ENCODE results near the gene ZMPSTE24.

ZMPSTE24 gene

DNA sequence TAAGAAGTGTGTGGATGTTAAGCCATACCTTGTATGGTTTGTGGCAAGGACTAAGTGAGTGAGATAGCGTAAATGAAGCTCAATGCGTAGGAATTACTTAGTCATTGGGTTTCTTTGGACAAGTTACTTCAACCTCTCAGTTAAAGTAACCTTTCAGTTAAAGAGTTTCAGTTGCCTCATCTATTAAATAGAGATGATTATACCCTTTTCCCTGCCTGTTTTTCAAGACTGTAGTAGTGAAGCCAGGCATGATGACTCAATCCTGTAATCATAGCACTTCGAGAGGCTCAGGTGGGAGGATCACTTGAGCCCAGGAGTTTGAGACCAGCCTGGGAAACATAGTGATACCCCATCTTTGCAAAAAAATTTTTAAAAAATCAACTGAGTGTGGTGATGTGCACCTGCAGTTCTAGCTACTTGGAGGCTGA, 6.3 kb downstream of the ZMPSTE24 start:
- DNase-seq (ENCODE audit: low read depth in 3 of 3): no peak

DNA sequence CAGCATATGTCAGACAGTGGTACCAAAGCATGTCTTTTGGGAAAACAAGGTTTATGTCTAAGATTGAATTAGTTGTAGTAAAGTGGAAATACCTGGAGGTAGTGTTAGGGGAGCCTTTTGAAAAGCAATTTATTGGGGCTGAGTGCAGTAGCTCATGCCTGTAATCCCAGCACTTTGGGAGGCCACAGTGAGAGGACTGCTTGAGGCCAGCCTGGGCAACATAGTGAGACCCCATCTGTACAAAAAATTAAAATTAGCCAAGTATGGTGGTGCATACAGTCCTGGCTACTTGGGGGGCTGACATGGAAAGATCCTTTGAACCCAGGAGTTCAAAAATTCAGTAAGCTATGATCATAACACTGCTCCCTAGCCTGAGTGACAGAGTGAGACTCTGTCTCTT, 7.3 kb downstream of the ZMPSTE24 start:
- DNase-seq (ENCODE audit: low read depth in 3 of 3): no peak

DNA sequence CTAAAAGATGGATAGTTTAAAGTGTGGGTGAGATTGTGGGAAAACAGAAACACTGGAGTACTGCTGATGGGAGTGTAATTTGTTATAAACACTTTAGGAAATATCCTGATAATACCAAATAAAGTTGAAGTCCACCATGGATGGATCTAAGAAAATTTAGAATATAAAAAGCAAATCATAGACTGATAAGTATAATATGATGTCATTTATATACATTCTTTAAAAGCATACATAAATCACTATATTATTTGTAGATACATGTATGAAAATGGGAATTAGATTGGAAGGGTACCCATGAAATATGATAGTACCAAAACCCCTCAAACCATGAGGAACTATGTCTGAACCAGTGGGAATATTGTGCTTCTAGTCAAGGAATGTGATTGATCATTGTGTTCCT, 7.9 kb downstream of the ZMPSTE24 start:
- DNase-seq (ENCODE audit: low read depth in 3 of 3): no peak

DNA sequence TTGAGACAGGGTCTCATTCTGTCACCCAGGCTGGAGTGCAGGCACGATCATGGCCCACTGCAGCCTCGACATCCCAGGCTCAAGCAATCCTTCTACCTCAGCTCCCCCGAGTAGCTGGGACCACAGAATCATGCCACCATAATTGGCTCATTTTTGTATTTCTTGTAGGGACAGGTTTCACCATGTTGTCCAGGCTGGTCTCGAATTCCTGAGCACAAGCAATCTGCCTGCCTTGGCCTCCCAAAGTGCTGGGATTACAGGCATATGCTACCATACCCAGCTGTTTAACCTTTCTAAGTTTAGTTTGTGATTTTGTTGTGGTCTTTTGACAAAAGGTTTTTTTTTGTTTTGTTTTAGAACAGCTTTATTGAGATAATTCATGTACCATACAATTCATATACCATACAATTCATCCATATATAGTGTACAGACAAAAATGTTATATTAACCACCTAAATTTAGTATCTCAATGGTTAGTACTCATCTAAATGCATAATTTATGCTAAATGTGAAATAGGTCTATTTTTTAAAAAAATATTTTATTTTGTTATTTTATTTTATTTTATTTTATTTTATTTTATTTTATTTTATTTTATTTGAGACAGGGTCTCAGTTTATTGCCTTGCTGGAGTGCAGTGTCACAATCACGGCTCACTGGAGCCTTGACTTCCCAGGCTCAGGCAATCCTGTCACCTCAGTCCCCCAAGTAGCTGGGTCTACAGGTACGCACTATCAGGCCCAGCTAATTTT, 8.9 kb downstream of the ZMPSTE24 start:
- no peak for DNase-seq (ENCODE audit: low read depth in 3 of 3)

DNA sequence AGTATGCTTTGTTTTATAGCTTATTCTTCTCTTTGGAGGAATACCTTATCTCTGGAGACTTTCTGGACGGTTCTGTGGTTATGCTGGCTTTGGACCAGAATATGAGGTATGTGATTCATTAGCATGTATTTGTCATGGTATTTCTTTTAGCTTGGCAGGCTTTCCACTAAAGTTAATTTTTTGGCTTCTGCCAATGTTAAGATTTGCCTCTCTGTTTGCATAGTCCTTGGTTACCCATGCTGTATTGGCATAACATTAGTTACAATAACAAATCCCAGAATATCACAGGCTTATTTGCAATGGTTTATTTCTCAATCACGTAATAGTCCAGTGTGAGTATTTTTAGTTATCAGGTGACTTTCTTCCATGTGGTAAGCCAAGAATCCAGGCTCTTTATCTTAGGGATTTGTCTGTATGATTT, 9.7 kb downstream of the ZMPSTE24 start:
- no peak for DNase-seq (ENCODE audit: low read depth in 3 of 3)

DNA sequence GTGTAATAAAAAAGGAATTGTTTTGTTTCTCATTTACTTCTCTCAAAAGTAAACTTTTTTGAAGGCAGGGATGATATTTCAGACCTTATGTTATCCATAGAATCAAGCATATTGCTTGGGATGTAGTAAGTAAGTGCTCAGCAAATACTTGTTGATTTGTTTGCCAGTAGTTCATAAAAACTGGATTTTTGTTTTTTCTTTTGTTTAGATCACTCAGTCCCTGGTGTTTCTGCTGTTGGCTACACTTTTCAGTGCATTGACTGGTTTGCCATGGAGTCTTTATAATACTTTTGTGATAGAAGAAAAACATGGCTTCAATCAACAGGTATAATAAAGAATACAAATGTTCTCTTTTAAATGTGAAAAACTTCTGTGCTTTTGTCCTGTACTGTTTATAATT, 10.2 kb downstream of the ZMPSTE24 start:
- DNase-seq (ENCODE audit: low read depth in 3 of 3): no peak

DNA sequence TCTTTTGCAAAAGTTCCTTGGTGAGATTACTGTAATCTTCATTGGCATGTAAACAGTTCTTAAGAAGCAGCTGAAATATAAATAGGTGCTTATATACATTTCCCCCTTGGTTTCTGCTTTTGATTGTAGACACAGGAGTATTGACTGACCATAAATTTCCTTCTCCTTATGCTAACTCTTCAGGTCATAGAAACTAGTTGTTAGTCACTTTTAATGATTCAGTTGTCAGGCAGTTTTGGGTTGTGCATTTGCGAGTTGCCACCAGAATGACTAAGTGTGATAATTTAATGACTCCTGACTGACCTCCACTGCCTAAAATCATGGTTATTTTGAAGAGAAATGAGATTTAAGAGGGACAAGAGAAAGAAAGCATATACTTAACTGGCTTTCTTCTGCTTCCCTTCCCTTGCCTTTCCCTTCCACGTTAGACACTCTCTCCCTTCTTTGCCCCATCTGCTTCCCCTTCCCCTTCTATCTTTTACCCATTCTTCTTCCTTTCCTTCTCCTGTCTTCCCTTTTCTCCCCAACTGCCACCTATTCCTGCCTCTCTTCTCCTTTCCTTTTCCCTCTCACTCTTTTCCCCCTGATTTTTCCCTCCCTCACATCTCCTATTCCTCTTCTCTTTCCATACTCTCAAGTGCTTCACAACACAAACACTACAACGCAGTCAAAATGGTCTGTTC, 12.3 kb downstream of the ZMPSTE24 start:
- DNase-seq (ENCODE audit: low read depth in 3 of 3): no peak

DNA sequence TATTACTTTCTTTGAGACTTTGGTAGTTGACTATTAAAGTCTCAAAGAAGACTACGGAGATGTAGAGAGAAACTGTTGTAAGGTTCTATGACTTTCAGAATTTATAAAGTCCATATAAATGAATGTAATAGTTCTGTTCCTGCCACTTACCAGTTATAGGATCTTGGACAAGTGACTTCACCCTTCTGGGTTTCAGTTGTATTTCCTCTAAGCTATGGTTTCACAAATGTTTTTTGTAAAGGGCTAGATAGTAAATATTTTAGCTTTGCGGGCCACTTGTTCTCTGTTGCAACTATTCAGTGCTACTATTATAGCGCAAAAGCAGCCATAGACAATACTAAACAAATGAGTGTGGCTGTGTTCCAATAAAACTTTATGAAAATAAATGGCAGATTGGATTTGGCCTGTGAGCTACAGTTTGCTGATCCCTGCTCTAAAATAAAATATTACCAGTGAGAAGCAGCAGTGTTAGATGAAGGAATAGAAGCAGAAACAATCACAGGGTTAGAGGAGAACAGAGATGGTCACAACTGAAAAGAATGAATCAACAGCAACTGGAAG, 14.7 kb downstream of the ZMPSTE24 start:
- no peak for DNase-seq (ENCODE audit: low read depth in 3 of 3)

DNA sequence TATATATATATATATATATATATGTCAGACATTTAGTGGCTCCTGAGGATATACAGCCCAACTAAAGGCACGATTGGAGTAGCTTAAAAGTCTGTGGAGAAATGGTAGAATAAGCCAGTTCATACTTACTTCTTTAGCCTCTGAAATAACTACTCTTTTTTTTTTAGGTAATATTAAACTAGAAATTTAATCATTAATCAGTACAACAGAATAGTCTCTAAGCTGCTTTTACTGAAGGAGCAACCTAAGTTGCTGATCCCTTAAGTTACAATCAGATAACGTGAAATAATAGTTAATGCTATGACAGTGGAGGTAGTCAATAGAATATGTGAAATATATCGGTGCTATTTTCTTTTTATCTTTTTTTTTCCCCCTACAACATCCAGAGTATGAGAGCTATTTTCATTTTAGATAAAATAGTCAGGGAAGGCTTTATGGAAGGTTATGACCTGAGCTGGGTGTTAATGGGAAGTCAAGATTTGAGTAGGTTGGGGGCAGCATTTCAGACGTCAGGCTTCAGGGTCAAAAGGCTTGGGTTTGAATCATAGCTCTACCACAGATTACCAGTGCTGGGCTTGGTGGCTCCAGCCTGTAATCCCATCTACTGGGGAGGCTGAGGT, 15.6 kb downstream of the ZMPSTE24 start:
- no peak for DNase-seq (ENCODE audit: low read depth in 3 of 3)

DNA sequence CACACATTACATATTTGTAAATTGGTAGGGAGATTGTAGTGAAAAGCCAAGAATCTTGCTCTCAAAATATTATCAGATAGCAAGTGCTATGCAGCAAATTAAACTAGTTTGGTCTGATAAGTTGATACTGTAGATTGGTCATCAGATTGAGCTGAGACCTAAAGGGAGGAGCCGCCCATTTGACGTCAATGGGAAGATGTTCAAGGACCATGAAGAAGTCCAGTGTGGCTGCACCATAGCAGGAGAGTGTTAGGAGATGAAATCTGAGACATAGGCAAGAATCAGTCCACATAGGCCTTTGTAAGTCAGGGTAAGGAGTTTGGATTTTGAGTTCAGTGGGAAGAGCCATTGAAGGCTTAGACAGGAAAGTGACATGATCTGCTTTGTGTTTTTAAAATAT, 16.3 kb downstream of the ZMPSTE24 start:
- no peak for DNase-seq (ENCODE audit: low read depth in 3 of 3)

DNA sequence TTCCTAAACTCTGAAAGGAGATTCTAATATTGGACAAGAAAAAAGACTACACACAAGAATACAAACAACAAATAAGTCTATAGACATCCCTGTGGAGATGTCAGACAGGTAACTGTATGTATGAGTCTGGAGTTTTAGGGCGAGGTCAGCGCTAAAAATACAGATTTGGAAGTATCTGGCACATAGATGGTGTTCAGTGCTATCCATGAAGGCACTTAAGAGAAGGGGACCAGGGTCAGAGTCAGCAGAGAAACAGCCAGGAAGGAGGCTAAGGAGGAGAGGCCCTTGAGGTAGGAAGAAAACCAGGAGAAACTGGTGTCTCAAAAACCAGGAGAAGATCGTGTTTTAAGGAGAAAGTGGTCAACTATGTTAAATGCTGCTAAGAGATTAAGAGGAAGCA, 18.1 kb downstream of the ZMPSTE24 start:
- no peak for DNase-seq (ENCODE audit: low read depth in 3 of 3)

DNA sequence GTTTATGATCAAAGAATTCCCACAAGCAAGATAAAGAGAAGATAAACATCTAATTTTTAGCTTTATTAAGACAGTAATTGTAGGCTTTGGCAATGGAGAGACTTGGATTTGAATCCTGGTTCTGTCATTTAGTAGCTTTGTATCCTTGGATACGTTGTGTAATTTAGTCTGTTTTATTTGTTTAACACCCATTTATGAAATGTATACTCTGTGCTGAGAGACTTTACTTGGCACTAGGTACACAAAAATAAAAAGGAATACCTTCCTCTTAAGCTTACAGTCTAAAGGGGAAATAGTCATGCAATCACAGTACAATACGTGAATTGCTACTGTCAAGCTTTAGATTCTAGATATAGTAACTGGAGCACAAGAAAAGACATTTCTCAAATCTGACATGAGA, 23.8 kb downstream of the ZMPSTE24 start:
- no peak for DNase-seq (ENCODE audit: low read depth in 3 of 3)

DNA sequence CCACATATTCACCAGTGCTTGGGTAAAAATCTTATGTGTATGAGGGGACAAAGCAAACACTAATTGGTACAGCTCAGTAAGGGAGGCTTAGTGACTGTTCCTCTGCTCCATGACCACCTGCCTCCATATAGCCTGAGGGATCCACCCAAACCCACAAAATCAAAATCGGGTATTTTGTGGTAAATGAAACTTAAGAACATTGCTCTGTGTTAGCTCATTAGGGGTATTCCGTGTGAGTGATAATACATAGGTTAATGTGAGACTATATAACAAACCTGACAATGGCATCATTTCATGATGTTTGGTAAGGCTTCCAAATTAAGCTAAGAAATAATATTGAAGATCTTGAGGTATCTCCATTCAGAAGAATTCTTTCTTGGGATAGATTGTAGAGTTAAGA, 33.3 kb downstream of the ZMPSTE24 start:
- DNase-seq (ENCODE audit: low read depth in 3 of 3): no peak

DNA sequence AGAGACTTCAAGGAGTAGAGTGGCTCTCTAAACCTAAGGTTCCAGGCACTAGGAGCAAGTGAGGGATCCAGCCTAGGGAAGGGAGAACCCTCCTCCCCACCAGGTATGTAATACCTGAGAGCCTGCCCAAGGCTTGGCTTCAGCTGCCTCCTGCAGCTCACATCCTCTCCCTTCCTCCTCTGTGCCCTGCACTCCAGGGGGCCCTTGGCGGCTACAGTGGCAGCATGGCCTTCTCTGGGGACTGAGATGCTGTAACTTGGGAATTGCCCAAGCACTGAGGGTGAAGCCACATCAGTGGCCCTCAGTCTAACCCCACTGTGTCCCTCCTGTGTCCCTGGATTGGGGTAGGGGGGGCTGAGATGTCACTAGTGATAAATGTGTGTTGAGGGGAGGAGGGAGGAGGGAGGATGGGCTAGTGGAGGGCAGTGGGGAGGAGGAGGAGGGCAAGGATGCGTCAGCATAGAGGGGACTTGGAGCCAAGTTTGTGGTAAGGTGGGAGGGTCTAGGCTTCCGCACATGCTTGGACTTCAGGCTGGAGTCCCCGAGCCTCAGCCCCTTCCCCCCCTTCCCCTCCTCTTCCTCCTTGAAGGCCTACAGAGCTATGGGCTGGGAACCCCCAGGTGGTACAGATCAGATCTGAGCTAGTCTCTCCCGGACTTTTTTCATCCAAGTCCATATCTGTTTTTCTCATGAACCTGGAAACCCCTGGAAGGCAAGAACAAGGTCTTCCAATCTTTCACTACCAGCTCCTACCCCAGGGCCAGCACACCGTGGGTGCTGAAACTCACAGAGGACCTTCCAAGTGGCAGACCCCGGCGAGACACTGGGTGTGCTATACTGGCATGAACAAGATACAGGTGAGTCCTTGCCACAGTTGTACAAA, 41.6 kb downstream of the ZMPSTE24 start:
- DNase-seq (ENCODE audit: low read depth in 3 of 3): no peak

DNA sequence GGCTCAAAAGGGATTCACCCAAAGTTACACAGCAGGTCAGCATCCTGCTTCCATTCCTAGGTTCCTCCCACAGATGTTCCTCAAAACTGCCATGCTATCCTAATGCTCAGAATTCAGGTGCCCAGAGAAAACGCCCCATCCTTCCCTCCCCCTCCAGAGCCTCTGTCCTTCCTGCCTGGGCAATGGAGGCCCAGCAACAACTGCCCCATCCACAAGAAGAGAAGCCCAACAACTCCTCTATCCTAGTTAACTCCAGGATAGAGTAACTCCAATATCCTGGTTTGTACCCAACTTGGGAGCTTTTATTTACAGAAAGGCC, 42.2 kb downstream of the ZMPSTE24 start:
- no peak for DNase-seq (ENCODE audit: low read depth in 3 of 3)

DNA sequence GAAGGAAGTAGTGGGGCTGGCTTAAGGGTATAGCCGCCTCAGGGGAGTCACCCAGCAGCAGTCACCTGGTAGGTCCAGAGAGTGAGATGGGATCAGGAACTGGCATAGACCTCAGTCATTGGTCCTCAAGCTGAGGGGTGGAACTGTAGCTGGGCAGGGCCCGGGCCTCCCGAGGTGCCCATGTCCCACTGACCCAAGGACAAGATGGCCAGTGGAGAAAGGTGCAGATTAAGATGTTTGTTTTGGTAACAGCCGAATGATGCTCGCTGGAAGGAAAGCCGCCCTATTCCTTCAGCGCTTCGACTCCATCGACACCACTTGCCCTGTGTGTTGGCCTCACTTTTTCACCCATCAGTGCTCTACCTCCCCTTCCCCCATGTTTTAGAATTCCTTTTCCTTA, 42.6 kb downstream of the ZMPSTE24 start:
- DNase-seq (ENCODE audit: low read depth in 3 of 3): no peak

DNA sequence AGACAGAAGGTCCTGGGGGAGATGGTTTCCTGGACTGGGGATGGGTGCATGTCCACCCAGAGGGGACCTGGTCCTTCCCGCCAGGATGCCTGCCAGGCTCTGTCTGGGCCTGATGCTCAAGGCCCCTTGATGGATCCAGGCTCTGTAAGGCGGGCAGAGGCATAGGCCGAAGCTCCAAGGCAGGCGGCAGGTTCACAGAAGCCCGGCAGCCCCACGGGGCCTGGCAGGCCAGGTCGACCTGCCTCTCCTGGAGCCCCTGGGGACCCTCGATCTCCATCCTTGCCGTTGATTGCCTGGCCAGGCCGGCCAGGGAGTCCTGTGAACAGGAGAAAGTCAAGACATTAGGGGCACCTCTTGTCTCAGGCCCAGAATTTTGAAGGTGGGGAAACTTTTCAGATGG, 43.0 kb downstream of the ZMPSTE24 start:
- no peak for DNase-seq (ENCODE audit: low read depth in 3 of 3)

DNA sequence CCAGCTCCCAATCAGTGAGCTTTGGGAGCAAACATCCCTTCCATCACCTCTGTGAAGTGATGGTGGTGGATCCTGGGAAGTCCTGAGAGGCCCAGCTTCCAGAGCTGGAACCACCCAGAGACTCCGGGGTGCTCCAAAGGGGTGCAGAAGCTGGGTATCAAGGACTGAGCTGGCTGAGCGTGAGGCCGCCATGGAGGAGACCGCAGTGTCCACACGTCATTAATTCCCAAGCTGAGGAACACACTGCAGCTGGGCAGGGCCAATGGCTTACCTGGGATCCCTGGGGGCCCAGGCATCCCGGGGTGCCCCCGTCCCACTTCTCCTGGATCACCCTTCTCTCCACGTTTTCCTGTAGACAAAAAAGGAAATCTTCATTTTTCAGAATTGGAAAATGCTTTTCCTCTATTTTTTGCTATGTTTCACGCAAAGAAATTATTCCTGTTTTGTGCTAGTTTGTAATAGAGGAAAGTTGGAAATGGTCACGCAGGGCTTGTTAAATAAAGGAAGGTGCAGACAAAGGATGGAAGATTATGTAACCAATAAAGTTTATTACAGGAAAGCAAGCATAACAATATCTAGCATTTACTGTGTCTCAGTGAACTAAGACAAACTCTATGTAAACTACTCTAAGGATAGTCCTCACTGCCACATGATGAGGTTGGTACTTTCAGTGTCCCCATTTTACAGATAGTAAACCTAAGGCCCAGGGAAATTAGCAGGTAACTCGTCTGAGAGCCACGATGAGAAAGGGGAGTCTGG, 43.7 kb downstream of the ZMPSTE24 start:
- DNase-seq (ENCODE audit: low read depth in 3 of 3): no peak

DNA sequence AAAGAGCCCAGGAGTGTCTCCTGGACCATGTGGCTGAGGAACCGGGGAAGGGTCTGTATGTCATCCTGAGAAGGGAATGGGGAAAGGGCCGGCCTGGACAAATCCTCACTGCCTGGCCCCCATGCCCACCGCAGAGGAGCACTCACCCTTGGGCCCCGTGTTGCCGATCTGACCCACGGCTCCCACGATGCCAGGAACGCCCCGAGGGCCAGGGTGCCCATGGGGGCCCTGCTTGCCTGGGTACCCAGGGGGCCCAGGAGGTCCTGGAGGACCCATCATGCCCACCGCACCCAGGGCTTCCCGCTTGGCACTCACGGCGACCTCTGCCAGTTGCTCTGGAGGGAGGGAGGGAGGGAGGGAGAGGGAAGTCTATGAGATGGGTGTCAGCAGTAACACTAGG, 44.4 kb downstream of the ZMPSTE24 start:
- no peak for DNase-seq (ENCODE audit: low read depth in 3 of 3)

DNA sequence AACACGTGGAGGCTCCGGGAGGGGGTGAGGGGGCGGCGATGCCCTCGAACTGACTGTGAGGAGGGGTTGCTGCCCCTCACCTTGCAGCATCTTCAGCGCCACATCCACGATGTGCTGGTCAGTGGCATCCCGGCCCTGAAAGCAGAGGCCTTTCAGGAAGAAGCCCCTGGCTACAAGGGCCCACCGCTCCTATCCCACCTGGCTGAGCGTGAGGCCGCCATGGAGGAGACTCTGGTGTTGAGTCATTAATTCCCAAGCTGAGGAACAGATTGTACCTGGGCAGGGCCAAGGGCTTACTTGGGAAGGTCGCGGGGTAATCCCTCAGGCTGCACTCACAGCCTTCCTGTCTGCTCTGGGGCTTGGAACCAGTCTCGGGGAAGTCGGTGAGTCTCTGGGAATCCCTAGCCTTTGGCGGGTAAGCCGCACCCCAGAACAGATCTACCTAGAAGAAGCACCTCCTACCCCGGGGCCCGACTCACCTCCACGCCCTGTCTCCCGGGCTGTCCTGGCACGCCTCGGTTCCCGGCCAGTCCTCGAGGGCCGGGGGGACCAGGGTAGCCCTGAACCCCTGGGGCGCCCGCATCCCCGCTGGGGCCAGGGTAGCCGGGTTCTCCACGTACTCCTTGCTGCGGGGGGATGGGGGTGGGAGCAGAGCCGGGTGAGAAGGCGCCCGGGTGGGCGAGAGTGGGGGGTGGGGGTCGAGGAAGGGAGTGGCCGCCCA, 45.2 kb downstream of the ZMPSTE24 start:
- no peak for DNase-seq (ENCODE audit: low read depth in 3 of 3)

DNA sequence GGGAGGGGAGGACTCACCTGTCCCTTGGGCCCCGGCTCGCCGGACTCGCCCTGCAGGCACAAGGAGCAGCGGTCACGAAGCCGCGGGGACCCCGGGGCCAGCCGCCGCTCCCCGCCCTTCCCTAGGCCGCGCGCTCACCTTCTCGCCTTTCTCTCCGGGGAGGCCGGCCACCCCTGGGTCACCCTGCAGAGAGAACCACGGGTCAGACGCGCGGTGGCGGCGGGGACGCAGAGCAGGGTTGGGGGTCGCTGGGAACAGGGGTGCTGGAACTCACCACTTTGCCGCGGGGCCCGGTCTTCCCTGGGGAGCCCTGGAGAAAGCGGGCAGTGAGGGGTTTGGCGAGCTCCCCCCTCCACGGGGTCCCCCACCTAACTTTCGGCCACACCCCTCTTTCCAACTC, 45.8 kb downstream of the ZMPSTE24 start:
- DNase-seq (ENCODE audit: low read depth in 3 of 3): no peak

Data from stimulated activated CD4-positive, alpha-beta T cell treated with anti-CD3 and anti-CD28 coated beads, TNF-alpha, amount 100 ng/mL, for 4 hours (primary cell).